ENCODE data around the gene SLC16A8. TPM values are rescaled to one million over a fixed set of nuclear protein-coding genes. Genes with fewer than 3 reads are reported as not detected.

Gene SLC16A8
- total and polyA plus RNA-seq, 2 of the 13 experiments (the other 11 are each of a cell fraction or from before 2014, with no cell fraction given): not detected

DNA sequence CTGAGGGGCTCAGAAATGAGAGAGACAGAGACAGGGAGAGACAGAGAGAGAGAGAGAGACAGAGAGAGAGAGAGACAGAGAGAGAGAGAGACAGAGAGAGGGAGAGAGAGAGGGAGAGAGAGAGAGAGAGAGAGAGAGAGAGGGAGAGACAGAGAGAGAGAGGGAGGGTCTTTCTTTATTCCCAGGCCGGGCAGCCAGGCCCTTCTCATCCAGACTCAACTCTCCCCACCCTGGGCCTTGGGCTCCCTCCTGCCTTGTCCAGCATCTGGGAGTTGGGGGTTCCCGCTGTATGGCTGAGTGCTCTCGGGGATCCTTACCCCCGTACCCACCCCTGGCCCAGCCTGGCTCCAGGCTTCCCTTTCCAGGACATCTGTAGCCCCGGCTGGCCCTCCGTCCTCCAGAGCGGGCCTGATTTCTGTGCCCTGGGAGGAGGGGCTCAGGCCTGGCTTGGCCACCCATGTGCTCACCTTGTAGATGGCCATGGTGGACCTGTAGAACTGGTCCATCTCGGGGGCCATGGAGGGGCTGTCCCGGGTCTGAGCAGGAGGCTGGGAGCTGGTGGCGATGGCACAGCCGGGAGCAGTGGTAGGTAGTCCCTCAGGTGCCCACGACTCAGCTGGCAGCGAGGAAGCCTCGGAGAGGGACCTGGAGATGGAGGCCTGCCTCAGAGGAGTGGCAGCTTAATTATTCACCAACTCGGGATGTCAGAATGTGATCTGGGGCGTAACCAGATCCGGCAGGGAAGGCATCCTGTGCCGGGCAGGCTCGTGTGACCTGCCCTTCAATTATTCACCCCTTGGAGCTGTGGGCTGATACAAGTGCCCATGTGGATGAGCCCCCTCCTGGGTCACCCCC is 26.3 kb upstream of the SLC16A8 start, which contains the start of gene BAIAP2L2 (continued):
- 0 out of 2 replicates have a peak, but pooled peaks have one; percentile 39 for TF ChIP-seq NFAT5 (CRISPR knock-in tag; IDR thresholded peaks at IDR 0.05)
- peak; percentile 23; the same call in 1 of the 2 replicates for TF ChIP-seq MNT (IDR thresholded peaks at IDR 0.05)
- no peak for TF ChIP-seq TBP (CRISPR knock-in tag; IDR thresholded peaks at IDR 0.05)
- 0 out of 2 replicates have a peak, but pooled peaks have one; percentile 54 for TF ChIP-seq ZFP1 (CRISPR knock-in tag; IDR thresholded peaks at IDR 0.05)
- no peak; the same call in 1 of the 2 replicates for TF ChIP-seq MED13 (CRISPR knock-in tag; IDR thresholded peaks at IDR 0.05)
- TF ChIP-seq ZSCAN22 (CRISPR knock-in tag; IDR thresholded peaks at IDR 0.05): no peak
- TF ChIP-seq SKIL (CRISPR knock-in tag; IDR thresholded peaks at IDR 0.05; ENCODE audit: borderline replicate concordance): no peak
- peak; percentile 75; the same call in 1 of the 2 replicates for TF ChIP-seq PRDM15 (CRISPR knock-in tag; IDR thresholded peaks at IDR 0.05)
- 0 out of 2 replicates have a peak, but pooled peaks have one; percentile 14 for TF ChIP-seq RXRA (CRISPR knock-in tag; IDR thresholded peaks at IDR 0.05)
- TF ChIP-seq FOXO1 (CRISPR knock-in tag; IDR thresholded peaks at IDR 0.05): 0 out of 2 replicates have a peak, but pooled peaks have one; percentile 22
- no peak for TF ChIP-seq KMT2A (CRISPR knock-in tag; IDR thresholded peaks at IDR 0.05)
- no peak for TF ChIP-seq JUND (CRISPR knock-in tag; IDR thresholded peaks at IDR 0.05)
- TF ChIP-seq ZNF350 (CRISPR knock-in tag; IDR thresholded peaks at IDR 0.05; ENCODE audit: borderline replicate concordance, low read depth): no peak; the same call in 1 of the 2 replicates
- no peak for TF ChIP-seq NPAS2 (CRISPR knock-in tag; IDR thresholded peaks at IDR 0.05; ENCODE audit: borderline replicate concordance)
